Eye (tissue), 1 donor: Measurements from ENCODE around the gene SGCA.

Source experiments
- DNase-seq: peaks from one replicate; pipeline ENCODE4 v3.0.0-alpha.2; 2015

The SGCA gene

DNA sequence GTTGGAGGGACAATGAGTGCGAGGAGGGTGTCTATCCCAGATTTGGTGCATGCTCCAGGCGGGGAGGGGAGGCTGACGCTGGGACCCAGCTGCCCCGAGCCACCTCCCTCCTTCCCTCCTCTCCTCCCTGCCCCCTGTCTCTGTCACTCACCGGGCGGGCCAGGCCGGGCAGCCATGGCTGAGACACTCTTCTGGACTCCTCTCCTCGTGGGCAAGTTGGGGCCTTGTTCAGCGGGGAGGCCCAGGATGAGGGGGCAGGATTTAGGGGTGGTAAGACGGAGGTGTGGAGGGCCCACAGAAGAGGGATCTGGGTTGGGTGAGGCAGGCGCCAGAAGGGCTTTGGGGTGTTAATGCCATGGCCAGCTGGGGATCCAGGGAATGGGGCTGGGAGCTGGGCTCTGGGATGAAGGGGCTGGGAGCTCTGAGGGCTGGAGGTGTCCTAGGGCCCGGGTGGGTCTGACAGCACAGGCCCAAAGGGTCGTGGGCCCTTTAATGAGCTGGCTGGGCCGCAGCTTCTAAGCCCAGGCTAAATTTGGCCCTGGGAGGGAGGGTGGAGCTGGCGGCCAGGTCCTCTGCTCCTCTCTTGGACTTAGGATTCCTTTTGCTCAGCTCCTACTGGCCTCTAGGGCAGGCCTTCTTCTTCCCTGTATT lies at the start of gene SGCA:
SGCA (plus strand) TSS at position 139 of the 651 bp plus-strand sequence; CDS start at position 175, 36 bp downstream.
- no peak for DNase-seq

DNA sequence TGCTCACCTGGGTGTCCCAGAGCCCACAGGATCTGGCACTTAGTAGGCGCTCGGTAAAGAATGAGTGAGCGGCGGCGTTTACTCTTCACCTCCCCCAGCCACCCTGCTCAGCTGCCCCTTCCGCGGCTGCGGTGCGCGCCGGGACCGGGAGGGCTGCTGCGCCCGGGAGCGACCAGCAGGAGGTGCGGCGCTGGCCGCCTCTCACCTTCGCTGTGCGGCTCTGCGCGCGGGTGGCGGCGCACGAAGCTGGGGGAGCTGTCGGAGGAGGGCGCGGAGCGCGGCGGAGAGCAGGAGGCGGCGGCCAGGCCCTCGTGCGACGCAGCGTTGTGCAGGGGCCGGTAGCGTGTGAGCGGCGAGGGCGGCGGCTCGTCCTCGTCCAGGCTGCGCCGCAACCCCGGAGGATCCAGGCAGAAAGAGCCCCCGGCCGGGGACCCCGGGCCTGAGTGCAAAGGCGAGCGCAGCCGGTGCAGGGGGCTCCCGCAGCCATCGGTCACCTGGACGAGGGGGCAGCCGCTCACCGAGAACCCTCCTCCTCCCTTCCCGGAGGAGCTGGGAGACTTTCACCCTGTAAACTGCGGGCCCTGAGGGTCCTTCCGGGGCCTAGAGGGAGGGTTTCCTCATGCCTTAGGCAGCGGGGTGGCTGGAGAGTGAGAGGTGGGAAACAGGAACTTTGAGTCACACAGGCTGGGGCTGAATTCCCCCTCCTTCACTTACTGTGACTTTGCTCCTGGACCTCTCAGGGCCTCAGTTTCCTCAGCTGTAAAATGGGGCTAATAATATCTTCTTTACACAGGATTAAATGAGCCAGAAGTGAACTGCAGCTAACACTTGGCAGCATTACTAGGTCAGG lies 48.4 kb upstream of the SGCA start:
- DNase-seq: peak; percentile 76

DNA sequence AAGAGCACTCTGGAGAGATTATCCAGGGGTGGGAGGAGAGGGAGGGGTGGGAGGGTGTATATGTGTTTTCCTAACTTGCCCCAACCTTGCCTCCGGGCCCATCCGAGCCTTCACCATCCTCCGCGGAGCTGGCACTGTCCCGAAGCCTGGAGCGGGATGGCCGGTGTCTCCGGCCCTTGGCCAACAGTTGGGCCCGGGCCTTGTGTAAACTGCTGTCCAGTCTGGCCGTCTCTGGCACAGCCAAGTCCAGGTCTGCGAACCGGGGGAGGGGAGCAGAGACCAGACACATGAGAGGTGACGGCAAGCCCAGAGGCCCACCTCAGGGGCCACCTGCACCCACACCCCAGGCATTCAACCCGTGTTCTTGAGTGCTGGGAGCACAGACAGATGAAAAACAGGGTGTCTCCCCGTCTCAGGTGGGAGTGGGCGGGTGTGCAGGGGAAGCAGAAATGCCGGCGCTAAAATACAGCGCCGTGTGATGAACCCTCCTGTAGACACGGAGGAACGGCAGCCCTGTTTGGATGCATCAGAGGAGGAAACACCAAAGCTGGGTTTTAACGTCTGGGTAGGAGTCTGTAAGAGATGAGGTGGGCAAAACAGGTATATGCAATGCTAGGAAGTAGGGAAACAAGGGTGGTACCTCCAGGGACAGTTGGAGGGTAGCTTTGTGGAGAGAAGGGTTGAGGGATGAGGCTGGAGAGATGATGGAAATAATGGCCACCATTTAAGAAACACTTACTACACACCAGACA lies 47.6 kb upstream of the SGCA start:
- DNase-seq: no peak

DNA sequence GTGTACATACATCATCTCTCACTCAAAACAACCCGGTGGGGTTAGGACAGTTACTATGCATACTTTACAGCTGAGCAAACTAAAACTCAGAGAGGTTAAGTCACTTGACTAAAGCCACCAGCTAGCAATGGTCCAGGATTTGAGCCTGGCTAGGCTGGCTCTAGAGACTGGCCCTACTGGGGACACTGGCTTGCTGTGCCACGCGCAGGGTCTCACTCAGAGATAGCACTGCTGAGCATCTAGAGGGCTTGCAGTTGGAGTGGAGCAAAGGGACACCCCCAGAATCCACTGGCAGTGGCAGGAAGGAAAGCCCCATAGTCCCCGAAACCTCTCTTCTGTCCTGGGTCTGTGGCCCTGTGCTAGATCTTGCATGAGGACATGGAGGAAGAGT lies 47.0 kb upstream of the SGCA start:
- DNase-seq: no peak

DNA sequence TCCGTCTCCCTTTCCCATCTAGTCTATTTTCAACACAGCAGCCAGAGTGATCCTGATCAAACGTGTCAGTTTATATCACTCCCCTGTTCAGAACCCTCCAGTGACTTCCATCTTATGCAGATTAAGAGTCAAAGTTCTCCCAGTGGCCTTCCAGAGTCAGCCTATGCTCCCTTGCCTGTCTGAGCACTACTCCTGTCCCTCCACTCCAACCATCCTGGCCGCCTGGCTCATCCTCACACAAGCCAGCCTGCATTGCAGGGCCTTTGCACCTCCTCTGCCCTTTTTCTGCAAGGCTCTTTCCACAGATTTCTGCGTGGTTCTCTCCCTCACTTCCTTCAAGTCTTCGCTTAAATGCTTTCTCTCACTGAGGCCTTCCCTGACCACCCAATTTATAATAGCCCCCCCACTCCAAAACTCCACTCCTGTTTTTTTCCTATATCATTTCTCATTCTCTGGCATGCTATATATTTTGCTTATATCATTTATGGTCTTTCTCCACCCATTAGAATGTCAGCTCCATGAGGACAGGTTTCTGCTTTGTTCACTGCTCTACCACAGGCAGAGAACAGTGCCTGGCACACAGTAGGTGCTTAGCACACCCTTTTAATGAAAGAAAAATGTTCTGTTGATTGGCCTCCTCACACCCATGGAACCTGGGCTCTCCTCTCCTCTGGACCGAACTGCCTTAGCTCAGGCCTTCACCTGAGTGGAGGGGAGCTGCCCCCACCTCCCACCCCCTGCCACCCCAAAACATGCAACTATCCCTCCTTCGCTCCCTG lies 45.1 kb upstream of the SGCA start:
- no peak for DNase-seq

DNA sequence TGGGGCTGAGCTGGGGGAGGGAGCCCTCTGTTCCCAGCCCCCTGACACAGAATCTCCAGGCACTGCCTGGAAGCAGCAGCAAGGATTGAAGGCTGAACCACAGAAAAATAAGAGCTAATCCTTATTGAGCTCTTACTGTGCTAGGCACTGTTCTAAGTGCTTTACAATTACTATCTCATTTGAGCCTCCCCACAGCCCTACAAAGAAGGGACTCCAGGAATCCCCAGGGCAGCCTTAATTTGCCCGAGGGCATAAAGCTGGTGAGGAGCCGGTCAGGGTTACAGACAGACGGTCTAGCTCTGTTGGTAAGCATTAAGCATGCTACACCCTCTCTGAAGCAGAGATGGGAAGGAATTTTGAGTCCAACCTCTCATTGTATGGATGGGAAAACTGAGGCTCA lies 42.9 kb upstream of the SGCA start:
- no peak for DNase-seq

DNA sequence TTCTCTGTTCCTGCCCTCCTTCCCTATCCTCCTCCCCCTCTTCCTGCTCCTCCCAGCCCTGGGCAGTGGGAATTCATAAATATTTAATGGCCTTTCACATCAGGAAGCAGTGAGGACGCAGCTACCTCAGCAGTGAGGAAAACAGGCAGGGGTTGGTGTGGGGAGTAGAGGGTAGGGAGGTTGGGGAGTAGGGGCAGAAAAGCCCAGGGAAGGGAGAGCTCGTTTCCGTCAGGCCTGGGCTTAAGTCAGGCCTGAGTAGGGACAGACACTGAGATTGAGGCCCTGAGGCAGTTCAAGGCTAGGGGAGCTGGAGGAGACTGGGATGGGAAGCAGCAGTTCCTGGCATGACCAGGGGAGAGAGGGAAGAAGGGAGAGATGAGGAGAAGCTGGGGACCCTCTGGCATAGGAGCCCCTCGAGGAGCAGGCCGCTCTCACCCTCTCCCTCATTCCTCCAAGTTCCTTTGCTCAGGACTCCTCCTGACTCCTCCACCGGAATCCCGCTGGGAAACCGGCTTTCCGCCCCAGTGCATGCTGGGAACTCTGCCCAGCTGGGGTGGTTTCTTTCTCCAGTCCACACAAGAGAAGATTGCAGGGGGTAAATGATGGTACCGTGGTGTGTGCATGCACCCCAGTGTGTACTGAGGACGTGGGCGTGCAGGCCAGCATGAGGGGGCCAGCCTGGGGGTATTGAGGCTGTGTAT lies 42.0 kb upstream of the SGCA start:
- peak; percentile 80 for DNase-seq

DNA sequence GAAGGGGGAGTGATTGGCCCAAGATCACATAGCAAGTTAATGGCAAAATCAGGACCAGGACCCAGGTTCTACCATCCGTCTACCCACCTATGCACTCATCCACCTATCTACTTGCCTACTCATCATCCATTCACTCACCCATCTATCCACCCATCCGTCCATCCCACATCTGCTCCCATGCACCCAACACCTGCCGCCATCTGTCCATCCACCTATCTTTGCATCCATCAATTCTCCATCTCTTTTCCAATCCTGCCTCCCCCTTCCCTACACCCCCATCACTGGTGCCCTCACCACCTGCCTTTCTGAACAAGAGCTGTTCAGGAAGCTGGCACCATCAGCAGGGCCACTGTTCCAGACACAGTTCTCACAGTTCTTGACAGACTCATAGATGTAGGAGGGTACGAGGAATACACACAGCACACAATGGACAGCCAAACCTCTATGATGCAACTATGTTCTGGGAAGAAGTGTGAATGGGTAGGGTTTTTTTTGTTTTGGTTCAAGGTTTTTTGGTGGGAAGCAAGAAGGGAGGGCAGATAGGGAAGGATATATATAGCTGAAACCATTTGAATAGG lies 40.3 kb upstream of the SGCA start:
- DNase-seq: no peak

DNA sequence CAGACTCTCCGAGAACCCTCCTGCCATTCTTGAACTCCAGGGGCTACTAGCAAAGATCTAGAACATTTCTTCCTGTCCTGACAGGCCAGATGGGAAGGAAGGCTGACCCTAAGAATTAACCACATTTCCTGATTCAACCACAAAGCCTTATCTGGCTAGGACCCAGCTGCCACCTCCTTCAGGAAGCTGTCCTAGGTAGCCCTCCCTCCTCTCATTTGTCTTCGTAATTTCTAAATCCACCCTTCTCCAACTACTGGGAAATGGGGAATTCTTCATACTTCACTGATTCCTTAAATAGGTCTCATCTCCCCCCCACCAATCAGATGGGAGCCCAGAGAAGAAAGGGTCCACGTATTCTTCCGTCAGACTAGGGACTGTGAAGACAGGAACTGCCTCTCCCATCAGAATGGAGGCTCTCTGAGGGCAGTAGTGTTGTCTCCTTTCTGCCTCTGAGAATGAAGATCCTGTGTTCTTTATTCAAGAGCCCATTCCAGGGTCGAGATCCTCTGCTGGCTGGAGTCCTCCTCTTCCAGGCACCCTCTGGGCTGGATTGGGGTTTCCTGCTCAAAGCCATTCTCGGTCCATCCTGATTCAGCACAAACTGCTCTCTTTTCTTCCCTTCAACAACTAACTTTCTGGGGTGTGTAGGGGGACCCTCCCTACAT lies 38.0 kb upstream of the SGCA start:
- no peak for DNase-seq

DNA sequence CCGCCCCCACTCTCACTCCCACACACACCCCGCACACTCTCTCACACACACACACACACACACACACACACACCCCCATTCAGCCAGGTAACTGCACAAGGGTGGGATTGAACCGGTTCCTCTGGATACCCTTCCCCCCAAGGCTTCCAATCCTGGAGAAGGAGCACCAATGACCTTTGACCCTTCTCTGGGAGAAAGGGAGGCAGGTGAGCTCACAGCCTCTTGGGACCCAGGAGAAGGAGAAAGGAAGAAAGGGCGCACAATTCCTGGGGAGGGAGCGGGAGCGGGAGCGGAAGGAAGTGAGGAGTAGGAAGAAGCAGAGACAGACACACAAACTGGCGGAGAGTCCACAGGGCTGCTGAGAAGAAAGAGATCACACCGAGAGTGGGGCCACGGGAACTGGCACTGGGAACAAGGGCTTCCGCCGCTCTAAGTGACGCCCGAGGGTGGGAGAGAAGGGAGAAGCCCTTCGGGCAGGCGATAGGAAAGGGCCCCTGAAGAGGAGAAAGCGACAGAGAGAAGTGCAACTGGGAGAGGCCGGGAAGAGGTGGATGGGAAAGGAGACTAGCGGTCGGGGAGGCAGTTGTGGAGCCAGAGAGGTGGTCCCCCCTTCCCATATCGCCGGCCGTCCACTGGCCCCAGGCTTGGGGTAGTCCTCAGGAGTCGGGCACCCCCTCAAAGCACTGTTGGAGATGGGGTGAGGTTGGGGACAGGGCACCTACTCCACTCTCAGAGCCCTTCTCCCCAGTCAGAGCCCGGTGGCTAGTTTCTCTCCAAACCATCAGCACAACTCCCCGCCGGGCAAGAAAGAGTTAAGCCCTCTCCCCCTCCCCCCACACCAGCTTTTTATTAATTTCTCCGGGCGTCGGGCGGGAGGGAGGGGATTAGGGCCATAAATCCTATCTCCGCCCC lies 37.1 kb upstream of the SGCA start:
- peak; percentile 89 for DNase-seq

DNA sequence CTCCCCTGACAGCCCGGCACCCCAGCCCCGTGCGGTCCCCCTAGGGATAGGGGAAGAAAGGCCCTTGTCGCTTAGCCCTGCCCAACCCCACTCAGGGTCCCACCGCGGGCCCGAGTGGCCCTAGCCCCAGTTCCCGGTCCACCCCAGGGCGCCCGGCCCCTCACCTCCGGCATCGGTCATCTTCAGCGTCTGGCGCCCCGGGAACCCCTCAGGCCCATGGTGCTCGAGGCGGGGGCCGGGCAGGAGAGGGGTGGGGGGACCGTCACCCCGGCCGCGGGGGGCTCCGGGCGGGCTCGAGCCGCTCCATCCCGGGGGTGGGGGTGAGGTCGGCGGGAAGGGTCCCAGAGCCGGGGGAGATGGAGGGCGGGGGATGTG lies 36.5 kb upstream of the SGCA start:
- DNase-seq: no peak

DNA sequence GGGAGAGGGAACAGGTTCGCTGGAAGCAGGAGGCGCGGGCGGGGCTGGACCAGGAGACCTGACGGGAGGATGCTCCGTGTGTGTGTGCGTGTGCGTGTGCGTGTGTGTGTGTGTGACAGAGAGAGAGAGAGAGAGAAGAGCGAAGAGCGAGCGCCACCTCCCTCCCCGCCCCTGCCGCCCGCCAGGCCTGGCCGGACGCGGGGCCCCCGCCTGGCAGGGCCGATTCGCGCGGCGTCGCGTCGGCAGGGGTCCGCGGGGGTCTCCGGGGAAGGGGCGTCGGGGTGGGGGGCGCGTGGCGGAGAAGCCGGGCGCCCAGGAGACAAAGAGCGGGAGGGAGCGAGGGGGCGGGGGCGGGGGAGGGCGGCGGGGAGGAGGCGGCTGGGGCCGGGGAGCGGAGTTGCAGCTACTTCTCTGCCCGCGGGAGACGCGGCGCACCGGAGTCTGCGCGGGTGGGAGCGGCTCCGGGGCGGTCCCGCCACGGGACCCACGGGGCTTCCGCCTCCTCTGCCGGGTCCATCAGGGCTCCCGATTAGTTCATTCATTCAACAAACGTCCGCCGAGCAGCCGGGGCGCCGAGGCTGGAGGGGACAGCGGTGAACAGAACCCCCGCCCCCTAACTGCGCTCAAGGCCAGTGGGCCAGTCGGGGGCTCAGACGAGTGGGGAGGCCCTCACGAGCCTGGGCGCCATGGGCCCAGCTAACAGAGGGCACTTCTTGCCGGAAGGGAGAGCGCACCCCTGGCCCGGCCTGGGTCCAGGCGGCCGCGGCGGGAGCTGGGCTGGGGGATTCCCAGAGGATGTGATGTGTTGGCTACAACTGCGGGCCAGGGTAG lies 35.9 kb upstream of the SGCA start, which contains the start of gene SAMD14:
SAMD14 (minus strand) TSS at position 433 of the 831 bp plus-strand sequence. CDS start 5,201 bp downstream, outside the sequence.
- peak; percentile 90 for DNase-seq

DNA sequence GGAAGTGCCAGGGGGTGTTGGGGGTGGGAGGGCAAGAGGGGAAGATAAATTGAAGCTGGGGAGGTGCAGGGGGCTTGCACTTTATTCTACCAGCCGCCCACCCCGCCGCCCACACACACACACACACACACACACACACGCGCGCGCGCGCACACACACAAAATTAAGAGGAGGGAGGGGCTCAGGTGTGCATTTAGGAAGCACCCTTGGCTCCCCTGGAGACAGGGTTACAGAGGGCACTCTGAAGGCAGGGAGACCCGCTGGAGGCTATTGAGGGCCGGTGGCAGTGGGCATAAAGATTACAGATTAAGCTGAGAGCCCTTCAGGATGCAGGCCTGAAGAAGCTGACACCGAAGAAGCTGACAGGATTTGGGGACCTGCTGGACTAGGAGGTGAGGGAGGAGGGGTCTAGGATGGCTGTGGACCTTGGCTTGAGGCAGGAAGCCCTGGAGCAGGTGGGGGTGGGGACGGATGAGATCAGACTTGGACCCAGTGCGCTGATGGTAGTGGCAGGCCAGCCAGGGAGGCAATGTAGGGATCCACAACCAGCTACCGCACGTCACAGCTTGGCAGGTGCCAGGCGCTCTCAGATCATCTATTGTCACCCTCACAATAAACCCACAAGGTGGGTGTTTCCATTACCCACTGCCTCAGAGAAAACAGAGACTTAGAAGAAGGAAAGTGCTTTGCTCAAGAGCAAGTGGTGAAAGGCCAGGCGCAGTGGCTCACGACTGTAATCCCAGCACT lies 35.1 kb upstream of the SGCA start:
- no peak for DNase-seq

DNA sequence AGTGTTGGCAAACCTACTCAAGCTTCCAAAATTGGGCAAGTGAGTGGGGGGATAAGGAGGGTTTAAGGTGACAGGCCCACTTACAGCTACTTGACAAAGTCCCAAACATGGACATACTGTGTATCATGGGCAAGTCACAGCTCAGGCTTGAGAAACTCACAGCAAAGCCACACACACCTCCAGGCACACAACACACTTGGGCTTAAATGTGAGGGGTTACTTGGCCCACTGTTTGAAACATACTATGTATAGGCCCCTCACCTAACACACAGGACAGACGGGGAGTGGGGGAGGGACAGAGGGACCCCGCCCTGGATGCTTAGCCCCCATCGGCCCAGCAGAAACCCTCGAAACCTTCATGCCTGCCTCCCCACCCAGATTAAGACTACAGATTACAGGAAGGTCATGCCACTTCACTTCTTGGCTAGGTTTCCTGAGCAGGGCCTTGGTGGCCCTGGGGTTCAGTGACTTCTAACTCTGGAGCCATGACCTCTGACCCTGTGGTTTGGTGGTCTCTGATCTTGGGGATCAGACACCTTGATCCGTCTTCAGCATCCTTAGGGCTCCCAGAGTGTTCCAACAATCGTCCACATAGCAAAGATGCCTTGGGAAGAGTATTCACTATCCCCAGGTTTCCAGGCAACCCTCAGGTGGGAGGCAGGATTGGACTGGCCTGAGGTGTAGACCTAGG lies 33.6 kb upstream of the SGCA start:
- DNase-seq: no peak

DNA sequence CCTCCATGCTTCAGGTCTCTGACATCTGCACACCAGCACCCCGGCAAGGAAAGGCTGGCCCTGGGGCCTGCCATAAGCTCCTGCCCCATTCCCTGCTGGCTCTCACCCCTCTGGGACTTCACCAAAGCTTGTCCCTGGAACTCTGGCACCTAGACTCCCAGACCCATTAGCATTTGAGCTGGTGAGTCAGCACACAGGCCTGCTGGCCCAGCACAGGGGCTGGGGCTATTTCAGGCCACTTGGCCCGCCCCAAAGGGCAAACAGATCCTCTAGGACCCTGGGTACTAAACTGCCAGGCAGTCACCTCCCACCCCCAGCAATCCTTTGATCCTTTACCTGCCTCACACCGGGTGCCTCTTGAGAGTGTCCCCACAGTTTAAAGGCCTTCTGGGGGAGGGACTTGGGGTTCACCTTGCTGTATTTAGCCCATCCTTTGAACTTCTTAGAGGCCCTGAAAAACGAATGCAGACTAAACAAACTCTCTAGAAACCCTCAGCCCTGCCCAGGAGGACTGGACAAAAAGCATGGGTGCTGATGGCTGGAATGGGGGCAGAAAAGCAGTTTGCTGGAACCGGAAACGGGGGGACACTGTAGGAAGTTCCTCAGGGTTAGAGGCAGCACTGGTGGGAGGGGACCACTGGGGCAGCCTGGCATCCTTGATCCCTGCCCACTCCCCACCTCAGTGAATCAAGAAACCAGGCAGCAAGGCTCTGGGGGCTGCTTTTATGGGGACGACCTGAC lies 32.6 kb upstream of the SGCA start:
- no peak for DNase-seq

DNA sequence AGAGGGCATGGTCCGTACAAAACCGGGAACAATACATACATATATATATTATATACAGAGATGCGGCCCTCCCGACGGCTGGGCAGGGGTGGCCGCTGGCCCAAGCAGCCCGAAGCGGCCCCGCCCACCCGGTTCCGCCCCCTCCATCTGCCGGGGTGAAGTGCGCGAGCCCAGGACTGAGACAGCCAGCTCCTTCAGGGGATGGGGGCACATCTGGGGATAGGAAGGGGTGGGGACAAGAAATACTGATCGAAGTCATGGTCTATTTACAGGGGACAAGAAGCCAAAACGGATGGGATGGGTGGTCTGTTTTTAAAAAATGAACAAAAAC lies 32.1 kb upstream of the SGCA start:
- DNase-seq: no peak
